ENCODE measurements around the gene CPTP.

CPTP gene

GRCh38 chr1:1299686-1300351 is 24.8 kb upstream of the CPTP start:
- Histone ChIP-seq H3K27ac (ENCODE audit: poor library complexity, severe bottlenecking) (no peak overlapping the region), H3K9me3 (ENCODE audit: severe bottlenecking) (no peaks in the 10 kb centered on the region), H3K4me3 (ENCODE audit: severe bottlenecking) (no peak overlapping the region), H3K4me1 (ENCODE audit: insufficient read depth, poor library complexity, severe bottlenecking) (peaks cover 18% of the 10 kb centered on the region), H3K27me3 (ENCODE audit: insufficient read depth, poor library complexity, severe bottlenecking) (no peaks in the 10 kb centered on the region), H3K36me3 (ENCODE audit: low read depth) (no peaks in the 10 kb centered on the region)
- no peak for DNase-seq (ENCODE audit: low spot score)
- TF ChIP-seq, protein P1, sequence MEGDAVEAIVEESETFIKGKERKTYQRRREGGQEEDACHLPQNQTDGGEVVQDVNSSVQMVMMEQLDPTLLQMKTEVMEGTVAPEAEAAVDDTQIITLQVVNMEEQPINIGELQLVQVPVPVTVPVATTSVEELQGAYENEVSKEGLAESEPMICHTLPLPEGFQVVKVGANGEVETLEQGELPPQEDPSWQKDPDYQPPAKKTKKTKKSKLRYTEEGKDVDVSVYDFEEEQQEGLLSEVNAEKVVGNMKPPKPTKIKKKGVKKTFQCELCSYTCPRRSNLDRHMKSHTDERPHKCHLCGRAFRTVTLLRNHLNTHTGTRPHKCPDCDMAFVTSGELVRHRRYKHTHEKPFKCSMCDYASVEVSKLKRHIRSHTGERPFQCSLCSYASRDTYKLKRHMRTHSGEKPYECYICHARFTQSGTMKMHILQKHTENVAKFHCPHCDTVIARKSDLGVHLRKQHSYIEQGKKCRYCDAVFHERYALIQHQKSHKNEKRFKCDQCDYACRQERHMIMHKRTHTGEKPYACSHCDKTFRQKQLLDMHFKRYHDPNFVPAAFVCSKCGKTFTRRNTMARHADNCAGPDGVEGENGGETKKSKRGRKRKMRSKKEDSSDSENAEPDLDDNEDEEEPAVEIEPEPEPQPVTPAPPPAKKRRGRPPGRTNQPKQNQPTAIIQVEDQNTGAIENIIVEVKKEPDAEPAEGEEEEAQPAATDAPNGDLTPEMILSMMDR (IDR thresholded peaks at IDR 0.05; ENCODE audit: poor library complexity, severe bottlenecking) = peak; percentile 61
- peak; percentile 40; the same call in 2 of the 3 replicates for ATAC-seq (ENCODE audit: low read depth)

GRCh38 chr1:1300352-1300739 is 24.3 kb upstream of the CPTP start:
- DNase-seq (ENCODE audit: low spot score) (no peak), ATAC-seq (ENCODE audit: low read depth) (no peak)
- TF ChIP-seq, protein P1 (IDR thresholded peaks at IDR 0.05; ENCODE audit: poor library complexity, severe bottlenecking) = peak; percentile 40
- H3K27ac ChIP-seq (ENCODE audit: poor library complexity, severe bottlenecking) = no peak overlapping the region
- no peaks in the 10 kb centered on the region for H3K27me3 ChIP-seq (ENCODE audit: insufficient read depth, poor library complexity, severe bottlenecking)
- H3K9me3 ChIP-seq (ENCODE audit: severe bottlenecking) = no peaks in the 10 kb centered on the region
- peaks cover 23% of the 10 kb centered on the region for H3K4me1 ChIP-seq (ENCODE audit: insufficient read depth, poor library complexity, severe bottlenecking)
- no peaks in the 10 kb centered on the region for H3K36me3 ChIP-seq (ENCODE audit: low read depth)
- H3K4me3 ChIP-seq (ENCODE audit: severe bottlenecking) = no peak overlapping the region

- Histone ChIP-seq H3K9me3 (ENCODE audit: severe bottlenecking) (no peaks in the 10 kb centered on the region), H3K4me1 (ENCODE audit: insufficient read depth, poor library complexity, severe bottlenecking) (peaks cover 31% of the 10 kb centered on the region), H3K27ac (ENCODE audit: poor library complexity, severe bottlenecking) (no peak overlapping the region), H3K27me3 (ENCODE audit: insufficient read depth, poor library complexity, severe bottlenecking) (no peaks in the 10 kb centered on the region), H3K36me3 (ENCODE audit: low read depth) (no peaks in the 10 kb centered on the region), H3K4me3 (ENCODE audit: severe bottlenecking) (no peak overlapping the region)
- no peak for DNase-seq (ENCODE audit: low spot score)
- ATAC-seq (ENCODE audit: low read depth) = no peak
- TF ChIP-seq, protein P1 (IDR thresholded peaks at IDR 0.05; ENCODE audit: poor library complexity, severe bottlenecking) = peak; percentile 32
These were observed 22.6 kb upstream of the CPTP start for GRCh38 chr1:1302006-1302430.

GRCh38 chr1:1302951-1303509 is 21.6 kb upstream of the CPTP start:
- TF ChIP-seq, protein P1 (IDR thresholded peaks at IDR 0.05; ENCODE audit: poor library complexity, severe bottlenecking) = no peak
- Histone ChIP-seq H3K27ac (ENCODE audit: poor library complexity, severe bottlenecking) (peak overlapping the region; percentile 89), H3K4me1 (ENCODE audit: insufficient read depth, poor library complexity, severe bottlenecking) (peaks cover 31% of the 10 kb centered on the region), H3K36me3 (ENCODE audit: low read depth) (no peaks in the 10 kb centered on the region), H3K4me3 (ENCODE audit: severe bottlenecking) (no peak overlapping the region), H3K27me3 (ENCODE audit: insufficient read depth, poor library complexity, severe bottlenecking) (no peaks in the 10 kb centered on the region), H3K9me3 (ENCODE audit: severe bottlenecking) (no peaks in the 10 kb centered on the region)
- ATAC-seq (ENCODE audit: low read depth) (no peak), DNase-seq (ENCODE audit: low spot score) (no peak)

DNA sequence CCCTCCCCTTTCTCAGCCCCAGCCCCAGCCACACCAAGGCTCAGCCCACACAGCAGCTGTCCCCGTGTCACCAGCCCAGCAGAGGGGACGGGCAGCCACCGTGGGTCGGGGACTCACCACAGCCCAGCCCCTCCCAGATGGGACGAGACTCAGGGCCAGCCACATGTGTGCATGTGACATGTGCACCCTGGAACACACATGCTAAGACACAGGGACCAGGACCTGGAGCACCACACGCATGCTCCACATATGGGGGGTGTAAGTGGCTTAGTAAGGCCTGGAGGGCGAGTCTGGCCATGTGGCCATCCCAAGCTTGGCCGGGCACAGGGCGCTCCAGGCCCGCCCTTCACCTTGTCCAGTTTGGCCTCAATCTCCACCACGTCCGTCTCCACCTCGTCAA is 20.9 kb upstream of the CPTP start:
- peak overlapping the region; percentile 89 for H3K27ac ChIP-seq (ENCODE audit: poor library complexity, severe bottlenecking)
- ATAC-seq (ENCODE audit: low read depth) = no peak
- TF ChIP-seq, protein P1 (IDR thresholded peaks at IDR 0.05; ENCODE audit: poor library complexity, severe bottlenecking) = no peak
- H3K4me1 ChIP-seq (ENCODE audit: insufficient read depth, poor library complexity, severe bottlenecking) = peaks cover 31% of the 10 kb centered on the region
- DNase-seq (ENCODE audit: low spot score) = no peak
- no peaks in the 10 kb centered on the region for H3K36me3 ChIP-seq (ENCODE audit: low read depth)
- no peaks in the 10 kb centered on the region for H3K9me3 ChIP-seq (ENCODE audit: severe bottlenecking)
- no peak overlapping the region for H3K4me3 ChIP-seq (ENCODE audit: severe bottlenecking)
- no peaks in the 10 kb centered on the region for H3K27me3 ChIP-seq (ENCODE audit: insufficient read depth, poor library complexity, severe bottlenecking)
